ENCODE data around the gene MATN3. TPM values are rescaled to one million over a fixed set of nuclear protein-coding genes. Genes with fewer than 3 reads are reported as not detected.
A peak's percentile ranks its signal among the peaks of the same experiment; 100 is the strongest.

The MATN3 gene
- polyA plus RNA-seq, 3 donors = not detected

DNA sequence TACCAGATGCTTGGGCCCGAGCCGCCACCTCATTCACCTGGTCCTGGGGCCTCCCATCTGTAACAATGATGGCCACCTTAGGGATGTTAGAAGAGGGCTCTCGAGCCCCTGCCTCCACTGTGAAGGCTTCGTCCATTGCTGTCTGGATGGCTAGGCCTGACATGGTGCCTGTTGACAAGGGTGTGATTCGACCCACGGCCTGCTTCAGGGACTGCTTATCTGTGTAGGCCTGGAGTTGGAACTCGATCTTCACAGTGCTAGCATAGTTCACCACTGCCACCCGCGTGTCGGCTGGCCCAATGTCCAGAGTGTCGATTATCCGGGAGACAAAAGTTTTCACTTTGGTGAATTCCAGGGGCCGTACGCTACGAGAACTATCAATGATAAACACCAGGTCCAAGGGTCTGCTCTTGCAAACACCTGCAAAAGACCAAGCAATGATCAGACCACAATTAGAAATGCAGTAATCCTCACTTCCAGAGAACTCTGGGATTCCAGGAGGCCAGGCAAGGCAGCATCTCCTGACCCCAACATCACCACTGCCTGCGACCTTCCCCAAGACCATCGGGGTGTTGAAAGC lies 6.5 kb downstream of the MATN3 start:
- no peak overlapping the region for H3K27ac ChIP-seq (ENCODE audit: low read depth in 1 of 2, low read length in 2 of 2)
- no peaks in the 10 kb centered on the region for H3K4me1 ChIP-seq (ENCODE audit: control insufficient read depth in 1 of 2, insufficient read depth in 2 of 2, low read length in 2 of 2)
- H2AFZ ChIP-seq (ENCODE audit: insufficient read depth, low read depth, low read length, poor library complexity, severe bottlenecking) = no peak overlapping the region
- Mint-ChIP-seq H3K36me3 (no peaks in the 10 kb centered on the region), H3K4me3 (no peak overlapping the region), H3K9me3 (no peaks in the 10 kb centered on the region), H3K27me3 (ENCODE audit: low read depth in 3 of 3) (peaks cover 29 to 38% (median 35%) of the 10 kb centered on the region in 3 donors), H3K27ac (peak overlapping the region in 1 of 7 donors; percentile 50), H3K4me1 (no peaks in the 10 kb centered on the region)
- 96% methylated on average over 14 of the region's 17 CpGs for WGBS (ENCODE audit: insufficient coverage)
- no peak overlapping the region for H3K9ac ChIP-seq (ENCODE audit: insufficient read depth, low read length, poor library complexity, severe bottlenecking)
- intact Hi-C loops (cut with micrococcal nuclease) = no loop called here
- H3K4me3 ChIP-seq (replicated peaks in 1 of 3; ENCODE audit: low read depth in 2 of 3, low read length in 3 of 3) = no peak overlapping the region
- H3K4me2 ChIP-seq (replicated peaks; ENCODE audit: extremely low read depth, low read length, poor library complexity, severe bottlenecking) = no peak overlapping the region
- H3K9me3 ChIP-seq (replicated peaks in 1 of 2; ENCODE audit: control insufficient read depth in 1 of 2, insufficient read depth in 1 of 2, low read length in 2 of 2) = peaks cover 0 to under 1% of the 10 kb centered on the region in 2 donors
- H3K36me3 ChIP-seq (replicated peaks in 1 of 2; ENCODE audit: control insufficient read depth in 1 of 2, insufficient read depth in 2 of 2, low read length in 2 of 2) = no peaks in the 10 kb centered on the region
- DNase-seq = no peak
- H3K79me2 ChIP-seq (ENCODE audit: insufficient read depth, low read length) = no peaks in the 10 kb centered on the region
- TF ChIP-seq, protein P1, sequence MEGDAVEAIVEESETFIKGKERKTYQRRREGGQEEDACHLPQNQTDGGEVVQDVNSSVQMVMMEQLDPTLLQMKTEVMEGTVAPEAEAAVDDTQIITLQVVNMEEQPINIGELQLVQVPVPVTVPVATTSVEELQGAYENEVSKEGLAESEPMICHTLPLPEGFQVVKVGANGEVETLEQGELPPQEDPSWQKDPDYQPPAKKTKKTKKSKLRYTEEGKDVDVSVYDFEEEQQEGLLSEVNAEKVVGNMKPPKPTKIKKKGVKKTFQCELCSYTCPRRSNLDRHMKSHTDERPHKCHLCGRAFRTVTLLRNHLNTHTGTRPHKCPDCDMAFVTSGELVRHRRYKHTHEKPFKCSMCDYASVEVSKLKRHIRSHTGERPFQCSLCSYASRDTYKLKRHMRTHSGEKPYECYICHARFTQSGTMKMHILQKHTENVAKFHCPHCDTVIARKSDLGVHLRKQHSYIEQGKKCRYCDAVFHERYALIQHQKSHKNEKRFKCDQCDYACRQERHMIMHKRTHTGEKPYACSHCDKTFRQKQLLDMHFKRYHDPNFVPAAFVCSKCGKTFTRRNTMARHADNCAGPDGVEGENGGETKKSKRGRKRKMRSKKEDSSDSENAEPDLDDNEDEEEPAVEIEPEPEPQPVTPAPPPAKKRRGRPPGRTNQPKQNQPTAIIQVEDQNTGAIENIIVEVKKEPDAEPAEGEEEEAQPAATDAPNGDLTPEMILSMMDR (IDR thresholded peaks at IDR 0.05) = no peak
- H3K27me3 ChIP-seq (ENCODE audit: control insufficient read depth in 2 of 2, insufficient read depth in 2 of 2, low read length in 2 of 2) = peaks cover 19 to 21% of the 10 kb centered on the region in 2 donors
- no peaks in the 10 kb centered on the region for H4K20me1 ChIP-seq (ENCODE audit: insufficient read depth, low read length)

DNA sequence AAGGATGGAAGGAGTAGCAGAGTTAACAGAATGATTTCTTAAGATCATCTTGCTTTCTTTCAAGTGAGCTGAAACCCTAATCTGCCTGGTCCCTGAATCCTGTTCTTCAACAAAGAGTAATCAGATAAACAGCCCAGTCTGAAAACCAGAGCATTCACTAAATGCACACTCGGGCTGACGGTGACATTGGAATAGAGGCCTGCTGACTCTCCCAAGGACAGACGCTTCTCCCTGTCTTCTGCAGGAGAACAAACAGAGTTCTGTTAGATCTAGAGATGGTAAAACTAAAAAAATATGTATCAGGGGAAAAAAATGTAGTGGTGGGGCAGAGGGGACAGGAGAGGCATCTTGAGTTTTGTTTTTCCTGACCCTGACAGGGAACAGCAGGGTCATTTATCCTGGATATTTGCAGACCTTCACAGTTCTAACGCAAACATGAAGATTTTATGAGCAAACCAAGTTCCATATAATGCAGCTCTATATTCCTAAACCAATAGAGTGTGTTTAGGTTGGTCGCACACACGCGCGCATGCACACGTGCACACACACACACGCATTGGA lies 7.3 kb downstream of the MATN3 start:
- Mint-ChIP-seq H3K4me1 (no peaks in the 10 kb centered on the region), H3K27ac (no peak overlapping the region), H3K36me3 (no peaks in the 10 kb centered on the region), H3K4me3 (no peak overlapping the region), H3K27me3 (ENCODE audit: low read depth in 3 of 3) (peaks cover 22 to 30% (median 27%) of the 10 kb centered on the region in 3 donors), H3K9me3 (no peaks in the 10 kb centered on the region)
- Histone ChIP-seq H3K9ac (ENCODE audit: insufficient read depth, low read length, poor library complexity, severe bottlenecking) (no peak overlapping the region), H4K20me1 (ENCODE audit: insufficient read depth, low read length) (no peaks in the 10 kb centered on the region), H2AFZ (ENCODE audit: insufficient read depth, low read depth, low read length, poor library complexity, severe bottlenecking) (no peak overlapping the region), H3K4me3 (replicated peaks in 1 of 3; ENCODE audit: low read depth in 2 of 3, low read length in 3 of 3) (no peak overlapping the region), H3K27me3 (ENCODE audit: control insufficient read depth in 2 of 2, insufficient read depth in 2 of 2, low read length in 2 of 2) (peaks cover 10 to 16% of the 10 kb centered on the region in 2 donors), H3K4me1 (ENCODE audit: control insufficient read depth in 1 of 2, insufficient read depth in 2 of 2, low read length in 2 of 2) (no peaks in the 10 kb centered on the region), H3K36me3 (replicated peaks in 1 of 2; ENCODE audit: control insufficient read depth in 1 of 2, insufficient read depth in 2 of 2, low read length in 2 of 2) (no peaks in the 10 kb centered on the region), H3K27ac (ENCODE audit: low read depth in 1 of 2, low read length in 2 of 2) (no peak overlapping the region), H3K4me2 (replicated peaks; ENCODE audit: extremely low read depth, low read length, poor library complexity, severe bottlenecking) (no peak overlapping the region), H3K79me2 (ENCODE audit: insufficient read depth, low read length) (no peaks in the 10 kb centered on the region), H3K9me3 (replicated peaks in 1 of 2; ENCODE audit: control insufficient read depth in 1 of 2, insufficient read depth in 1 of 2, low read length in 2 of 2) (no peaks in the 10 kb centered on the region)
- 100% methylated on average over 2 of the region's 10 CpGs for WGBS (ENCODE audit: insufficient coverage)
- no peak for DNase-seq
- TF ChIP-seq, protein P1 (IDR thresholded peaks at IDR 0.05) = no peak
- intact Hi-C loops (cut with micrococcal nuclease) = no loop called here

Measured in CD14-positive monocyte (primary cell).